ENCODE data around the gene KIF1C.
"Not testable (repeated sequence)": the region's sequence is repeated elsewhere in the genome, so short reads cannot be mapped to it uniquely, and the experiment has no call there.

KIF1C gene

DNA sequence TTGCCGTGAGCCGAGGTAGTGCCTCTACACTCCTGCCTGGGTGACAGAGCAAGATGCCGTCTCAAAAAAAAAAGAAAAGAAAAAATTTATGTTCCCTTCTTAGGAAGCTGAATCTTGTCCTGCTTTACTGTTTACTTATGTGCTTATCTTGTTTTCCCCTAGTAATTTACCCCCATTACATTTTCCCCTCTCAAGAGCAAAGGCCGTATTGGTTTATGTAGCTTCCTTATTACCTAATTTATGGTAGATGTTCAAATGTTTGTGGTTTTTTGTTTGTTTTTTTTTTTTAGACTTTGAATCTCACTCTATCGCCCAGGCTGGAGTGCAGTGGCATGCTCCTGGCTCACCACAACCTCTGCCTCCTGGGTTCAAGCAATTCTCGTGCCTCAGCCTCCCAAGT, 47.7 kb downstream of the KIF1C start:
- no peak for DNase-seq

DNA sequence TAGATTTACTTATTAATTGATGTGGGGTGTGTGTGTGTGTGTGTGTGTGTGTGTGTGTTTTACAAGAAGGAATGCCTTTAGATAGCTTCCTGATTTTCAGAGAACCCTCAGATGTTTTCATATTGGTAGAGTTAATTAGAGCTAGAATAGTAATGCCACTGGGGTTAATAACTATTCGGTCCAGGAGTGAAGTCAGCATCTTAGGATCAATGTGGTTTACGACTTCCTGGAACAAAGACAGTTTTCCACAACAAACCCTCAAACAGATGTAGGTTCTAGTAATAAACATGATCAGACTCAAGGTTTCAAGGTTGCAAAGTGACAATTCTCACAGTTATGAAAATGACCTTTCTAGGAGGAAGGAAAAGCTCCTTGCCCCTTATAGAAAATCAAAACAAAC, 49.7 kb downstream of the KIF1C start:
- DNase-seq = no peak

GRCh38 chr17:5049314-5049841, 51.6 kb downstream of the KIF1C start:
- DNase-seq = peak; percentile 65

- DNase-seq = no peak
Observed at GRCh38 chr17:5050278-5050677, 52.5 kb downstream of the KIF1C start.

- no peak for DNase-seq
Observed at GRCh38 chr17:5055543-5055942, 57.8 kb downstream of the KIF1C start.

DNA sequence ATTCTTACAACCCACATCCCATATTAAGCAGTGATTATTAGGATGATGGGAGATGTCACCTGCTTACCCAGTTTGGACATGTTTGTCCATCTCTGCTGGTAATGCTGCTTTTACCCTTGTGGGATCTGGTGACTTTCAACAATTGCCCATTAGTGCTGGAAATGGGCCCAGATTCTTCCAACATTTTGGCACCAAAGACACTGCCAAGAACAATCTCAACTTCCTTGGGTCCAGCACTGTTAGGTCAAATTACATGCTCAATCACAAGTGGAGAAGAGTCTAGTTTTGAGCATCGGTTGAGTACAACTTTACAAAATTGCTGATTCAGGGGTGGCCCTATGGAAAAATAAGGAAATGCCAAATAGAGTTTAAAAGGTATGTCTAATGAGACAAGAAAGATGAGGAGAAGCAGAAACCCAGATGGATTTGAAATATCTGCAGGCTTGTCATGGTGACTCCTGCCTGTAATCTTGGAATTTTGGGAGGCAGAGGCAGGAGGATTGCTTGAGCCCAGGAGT, 67.5 kb downstream of the KIF1C start:
- no peak for DNase-seq

DNA sequence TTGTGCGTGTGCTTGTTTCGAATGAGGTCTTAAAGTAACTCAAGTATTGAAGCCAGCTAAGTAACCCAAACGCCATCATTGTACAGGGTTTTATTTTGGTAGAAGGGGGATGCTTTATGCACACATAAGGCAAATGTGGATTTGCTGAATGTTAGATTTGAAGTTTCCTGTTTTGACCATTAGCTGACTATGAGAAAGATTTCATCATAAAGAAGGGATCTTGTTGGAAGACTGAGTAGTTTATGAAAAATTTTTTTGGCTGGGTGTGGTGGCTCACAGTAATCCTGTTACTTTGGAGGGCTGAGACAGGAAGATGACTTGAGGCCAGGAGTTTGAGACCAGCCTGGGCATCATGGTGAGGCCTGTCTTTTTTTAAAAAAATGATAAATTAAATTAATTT, 70.5 kb downstream of the KIF1C start:
- DNase-seq = no peak

DNA sequence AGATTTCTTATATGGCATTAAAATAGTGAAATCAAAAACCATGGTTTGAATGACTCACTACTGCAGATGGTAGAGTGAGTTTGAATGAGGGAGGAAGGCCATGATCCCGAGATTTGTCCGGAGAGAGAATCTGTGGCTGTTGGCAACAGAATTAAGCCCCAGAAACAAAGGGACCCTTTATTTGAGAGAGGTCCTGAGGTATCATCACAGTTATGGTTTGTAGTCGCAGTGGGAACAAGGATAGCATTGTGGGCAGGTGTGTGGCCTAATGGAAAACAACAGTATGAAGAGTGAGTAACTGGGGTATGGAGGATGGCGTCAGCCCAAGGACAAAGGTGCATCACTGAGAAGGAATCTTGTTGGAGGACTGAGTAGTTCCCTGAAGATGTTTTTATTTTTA, 72.0 kb downstream of the KIF1C start:
- DNase-seq = no peak

- not testable (repeated sequence) for DNase-seq
Observed at GRCh38 chr17:5075472-5075871, 77.7 kb downstream of the KIF1C start.

DNA sequence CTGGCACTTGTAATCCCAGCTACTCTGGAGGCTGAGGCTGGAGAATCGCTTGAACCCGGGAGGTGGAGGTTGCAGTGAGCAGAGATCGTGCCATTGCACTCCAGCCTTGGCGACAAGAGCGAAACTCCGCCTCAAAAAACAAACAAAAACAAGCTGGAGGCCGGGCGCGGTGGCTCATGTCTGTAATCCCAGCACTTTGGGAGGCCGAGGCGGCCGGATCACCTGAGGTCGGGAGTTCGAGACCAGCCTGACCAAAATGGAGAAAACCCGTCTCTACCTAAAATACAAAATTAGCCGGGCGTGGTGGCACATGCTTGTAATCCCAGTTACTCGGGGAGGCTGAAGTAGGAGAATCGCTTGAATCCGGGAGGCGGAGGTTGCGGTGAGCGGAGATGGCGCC, 79.5 kb downstream of the KIF1C start:
- DNase-seq = not testable (repeated sequence)

GRCh38 chr17:5077781-5078105, 80.0 kb downstream of the KIF1C start:
- no peak for DNase-seq

Measured in effector CD4-positive, alpha-beta T cell (primary cell).